Neural cell (in vitro differentiated cells): ENCODE results near the gene CDKAL1.

Source experiments
- EP300 ChIP-seq: fragments of 450-650 bp; conservative IDR thresholded peaks from 2 replicates; pipeline ENCODE4 v1.6.1; 2014; ENCODE audit warnings: antibody characterized with exemption, mild to moderate bottlenecking, moderate library complexity; ENCODE audit not compliant: poor library complexity, severe bottlenecking
- EZH2 ChIP-seq: fragments of 200-600, 300-800 bp; shearing (Covaris generic), sonication (generic); IDR thresholded peaks from 2 replicates; pipeline ENCODE4 v1.6.1; 2014; ENCODE audit warnings: antibody characterized with exemption, low read length, borderline replicate concordance, mild to moderate bottlenecking; ENCODE audit not compliant: insufficient read depth, poor library complexity, severe bottlenecking
- POLR2AphosphoS5 ChIP-seq: IDR thresholded peaks from 2 replicates; pipeline ENCODE4 v1.6.1; 2012
- RAD21 ChIP-seq: fragments of 450-650 bp; conservative IDR thresholded peaks from 2 replicates; pipeline ENCODE4 v1.6.1; 2014; ENCODE audit warnings: antibody characterized with exemption, mild to moderate bottlenecking, moderate library complexity
- TAF1 ChIP-seq: IDR thresholded peaks from 2 replicates; pipeline ENCODE4 v1.6.1; 2012; ENCODE audit warnings: low read depth
- TF ChIP-seq, protein P1 (sequence below): IDR thresholded peaks from 2 replicates; pipeline ENCODE4 v1.6.1; 2012; ENCODE audit warnings: borderline replicate concordance
- TF ChIP-seq, protein P2 (sequence below): fragments of 450-650 bp; IDR thresholded peaks from 2 replicates; pipeline ENCODE4 v1.5.1; 2014; ENCODE audit warnings: antibody characterized with exemption, mild to moderate bottlenecking, moderate library complexity; ENCODE audit not compliant: poor library complexity, severe bottlenecking

GRCh38 chr6:21228411-21228810, 694.2 kb downstream of the CDKAL1 start:
- TF ChIP-seq POLR2AphosphoS5 = no peak
- TF ChIP-seq, protein P1, sequence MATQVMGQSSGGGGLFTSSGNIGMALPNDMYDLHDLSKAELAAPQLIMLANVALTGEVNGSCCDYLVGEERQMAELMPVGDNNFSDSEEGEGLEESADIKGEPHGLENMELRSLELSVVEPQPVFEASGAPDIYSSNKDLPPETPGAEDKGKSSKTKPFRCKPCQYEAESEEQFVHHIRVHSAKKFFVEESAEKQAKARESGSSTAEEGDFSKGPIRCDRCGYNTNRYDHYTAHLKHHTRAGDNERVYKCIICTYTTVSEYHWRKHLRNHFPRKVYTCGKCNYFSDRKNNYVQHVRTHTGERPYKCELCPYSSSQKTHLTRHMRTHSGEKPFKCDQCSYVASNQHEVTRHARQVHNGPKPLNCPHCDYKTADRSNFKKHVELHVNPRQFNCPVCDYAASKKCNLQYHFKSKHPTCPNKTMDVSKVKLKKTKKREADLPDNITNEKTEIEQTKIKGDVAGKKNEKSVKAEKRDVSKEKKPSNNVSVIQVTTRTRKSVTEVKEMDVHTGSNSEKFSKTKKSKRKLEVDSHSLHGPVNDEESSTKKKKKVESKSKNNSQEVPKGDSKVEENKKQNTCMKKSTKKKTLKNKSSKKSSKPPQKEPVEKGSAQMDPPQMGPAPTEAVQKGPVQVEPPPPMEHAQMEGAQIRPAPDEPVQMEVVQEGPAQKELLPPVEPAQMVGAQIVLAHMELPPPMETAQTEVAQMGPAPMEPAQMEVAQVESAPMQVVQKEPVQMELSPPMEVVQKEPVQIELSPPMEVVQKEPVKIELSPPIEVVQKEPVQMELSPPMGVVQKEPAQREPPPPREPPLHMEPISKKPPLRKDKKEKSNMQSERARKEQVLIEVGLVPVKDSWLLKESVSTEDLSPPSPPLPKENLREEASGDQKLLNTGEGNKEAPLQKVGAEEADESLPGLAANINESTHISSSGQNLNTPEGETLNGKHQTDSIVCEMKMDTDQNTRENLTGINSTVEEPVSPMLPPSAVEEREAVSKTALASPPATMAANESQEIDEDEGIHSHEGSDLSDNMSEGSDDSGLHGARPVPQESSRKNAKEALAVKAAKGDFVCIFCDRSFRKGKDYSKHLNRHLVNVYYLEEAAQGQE = no peak
- TF ChIP-seq, protein P2, sequence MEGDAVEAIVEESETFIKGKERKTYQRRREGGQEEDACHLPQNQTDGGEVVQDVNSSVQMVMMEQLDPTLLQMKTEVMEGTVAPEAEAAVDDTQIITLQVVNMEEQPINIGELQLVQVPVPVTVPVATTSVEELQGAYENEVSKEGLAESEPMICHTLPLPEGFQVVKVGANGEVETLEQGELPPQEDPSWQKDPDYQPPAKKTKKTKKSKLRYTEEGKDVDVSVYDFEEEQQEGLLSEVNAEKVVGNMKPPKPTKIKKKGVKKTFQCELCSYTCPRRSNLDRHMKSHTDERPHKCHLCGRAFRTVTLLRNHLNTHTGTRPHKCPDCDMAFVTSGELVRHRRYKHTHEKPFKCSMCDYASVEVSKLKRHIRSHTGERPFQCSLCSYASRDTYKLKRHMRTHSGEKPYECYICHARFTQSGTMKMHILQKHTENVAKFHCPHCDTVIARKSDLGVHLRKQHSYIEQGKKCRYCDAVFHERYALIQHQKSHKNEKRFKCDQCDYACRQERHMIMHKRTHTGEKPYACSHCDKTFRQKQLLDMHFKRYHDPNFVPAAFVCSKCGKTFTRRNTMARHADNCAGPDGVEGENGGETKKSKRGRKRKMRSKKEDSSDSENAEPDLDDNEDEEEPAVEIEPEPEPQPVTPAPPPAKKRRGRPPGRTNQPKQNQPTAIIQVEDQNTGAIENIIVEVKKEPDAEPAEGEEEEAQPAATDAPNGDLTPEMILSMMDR = no peak
- TF ChIP-seq EZH2 = no peak
- no peak for TF ChIP-seq RAD21
- no peak for TF ChIP-seq TAF1
- TF ChIP-seq EP300 = no peak
